H7 (cell line): ENCODE results near the gene FBXL16. TPM values are rescaled to one million over a fixed set of nuclear protein-coding genes. Genes with fewer than 3 reads are reported as not detected.
"Not testable (repeated sequence)": the region's sequence is repeated elsewhere in the genome, so short reads cannot be mapped to it uniquely, and the experiment has no call there.

Experiments
- DNase-seq: peaks from one replicate; pipeline ENCODE4 v3.0.0; 2012
- H3K27me3 ChIP-seq: 2 replicates; pipeline ENCODE4 v1.6.0; 2011; ENCODE audit warnings: mild to moderate bottlenecking, low read length; ENCODE audit not compliant: control insufficient read depth, insufficient read depth
- H3K36me3 ChIP-seq: replicated peaks from 2 replicates; pipeline ENCODE4 v1.5.1; 2011; ENCODE audit warnings: low read length; ENCODE audit not compliant: control insufficient read depth, insufficient read depth
- H3K4me3 ChIP-seq: 2 replicates; pipeline ENCODE4 v1.5.1; 2011; ENCODE audit warnings: low read depth, mild to moderate bottlenecking, control low read depth, low read length, moderate library complexity; ENCODE audit not compliant: insufficient read depth
- total RNA-seq: library from RNA; depleted of rRNA; stranded (reverse); fragments of >200 nt; shearing (Covaris generic); gene quantifications from 2 replicates; pipeline ENCODE4 v1.2.3, GENCODE V29; 2014

FBXL16 gene
- total RNA-seq, 1 experiment from 2014 or later: 2.8 TPM

- DNase-seq: peak; percentile 83
- H3K36me3 ChIP-seq, H3K4me3 ChIP-seq: not testable (repeated sequence)
- H3K27me3 ChIP-seq: peaks cover 49% of the 10 kb centered on the region
Observed at GRCh38 chr16:712740-713250, 7.2 kb upstream of the FBXL16 start.

- peaks cover 57% of the 10 kb centered on the region for H3K27me3 ChIP-seq
- peak; percentile 99 for DNase-seq
- no peak overlapping the region for H3K4me3 ChIP-seq
- H3K36me3 ChIP-seq: no peaks in the 10 kb centered on the region
Observed at GRCh38 chr16:711548-712320, 6.1 kb upstream of the FBXL16 start.

GRCh38 chr16:711084-711483 lies 5.5 kb upstream of the FBXL16 start:
- Histone ChIP-seq H3K4me3 (no peak overlapping the region), H3K36me3 (no peaks in the 10 kb centered on the region), H3K27me3 (peaks cover 57% of the 10 kb centered on the region)
- no peak for DNase-seq

GRCh38 chr16:710500-711075 lies 5.0 kb upstream of the FBXL16 start:
- Histone ChIP-seq H3K4me3 (no peak overlapping the region), H3K27me3 (peaks cover 55% of the 10 kb centered on the region), H3K36me3 (no peaks in the 10 kb centered on the region)
- DNase-seq: no peak

GRCh38 chr16:709566-710499 lies 4.2 kb upstream of the FBXL16 start:
- H3K4me3 ChIP-seq: no peak overlapping the region
- peaks cover 57% of the 10 kb centered on the region for H3K27me3 ChIP-seq
- DNase-seq: peak; percentile 93
- no peaks in the 10 kb centered on the region for H3K36me3 ChIP-seq

GRCh38 chr16:708959-709358 lies 3.4 kb upstream of the FBXL16 start:
- Histone ChIP-seq H3K36me3 (no peaks in the 10 kb centered on the region), H3K4me3 (no peak overlapping the region), H3K27me3 (peaks cover 58% of the 10 kb centered on the region)
- DNase-seq: no peak

- Histone ChIP-seq H3K4me3 (no peak overlapping the region), H3K36me3 (no peaks in the 10 kb centered on the region), H3K27me3 (peaks cover 65% of the 10 kb centered on the region)
- no peak for DNase-seq
Observed at GRCh38 chr16:708019-708418, 2.4 kb upstream of the FBXL16 start.

GRCh38 chr16:707062-707538 lies 1.5 kb upstream of the FBXL16 start:
- no peak for DNase-seq
- H3K36me3 ChIP-seq: no peaks in the 10 kb centered on the region
- peaks cover 74% of the 10 kb centered on the region for H3K27me3 ChIP-seq
- no peak overlapping the region for H3K4me3 ChIP-seq

GRCh38 chr16:706189-707061 lies 824 bp upstream of the FBXL16 start:
- peaks cover 81% of the 10 kb centered on the region for H3K27me3 ChIP-seq
- H3K4me3 ChIP-seq: peak overlapping the region; percentile 44
- peak; percentile 89 for DNase-seq
- H3K36me3 ChIP-seq: no peaks in the 10 kb centered on the region

GRCh38 chr16:704552-705380 lies 835 bp downstream of the FBXL16 start:
- no peaks in the 10 kb centered on the region for H3K36me3 ChIP-seq
- peak; percentile 86 for DNase-seq
- H3K4me3 ChIP-seq: peak overlapping the region; percentile 54; the same call in 1 of the 2 replicates
- peaks cover 90% of the 10 kb centered on the region for H3K27me3 ChIP-seq

- DNase-seq: no peak
- no peak overlapping the region for H3K4me3 ChIP-seq
- H3K27me3 ChIP-seq: peaks cover 91% of the 10 kb centered on the region
- H3K36me3 ChIP-seq: no peaks in the 10 kb centered on the region
Observed at GRCh38 chr16:704047-704446, 1.6 kb downstream of the FBXL16 start.

- DNase-seq: peak; percentile 69
- Histone ChIP-seq H3K4me3 (no peak overlapping the region), H3K36me3 (no peaks in the 10 kb centered on the region), H3K27me3 (peaks cover 88% of the 10 kb centered on the region)
Observed at GRCh38 chr16:703406-703805, 2.2 kb downstream of the FBXL16 start.

GRCh38 chr16:702341-702740 lies 3.3 kb downstream of the FBXL16 start:
- H3K36me3 ChIP-seq: no peaks in the 10 kb centered on the region
- peaks cover 84% of the 10 kb centered on the region for H3K27me3 ChIP-seq
- no peak for DNase-seq
- no peak overlapping the region for H3K4me3 ChIP-seq
